Upper lobe of left lung (tissue), 6 donors: ENCODE results near the gene MACROD2. TPM values are rescaled to one million over a fixed set of nuclear protein-coding genes. Genes with fewer than 3 reads are reported as not detected.

ENCODE experiments used
- ATAC-seq, 2 donors: fragments of 200-7000 bp; cut with Tn5 transposase; one replicate each; pipeline ENCODE4 v1.9.1; 2022; ENCODE audit warnings: mild to moderate bottlenecking in 2 of 2, moderate library complexity in 2 of 2; ENCODE audit not compliant: low FRiP score in 2 of 2
- DNase-seq, 2 donors: peaks; one replicate each; pipeline ENCODE4 v3.0.0-alpha.2; 2019 to 2020
- H3K27ac ChIP-seq, 4 donors: fragments of 200-600 bp; sonication (generic); one replicate each; pipeline ENCODE4 v1.5.1; 2016 to 2019
- H3K27me3 ChIP-seq, 4 donors: fragments of 200-600 bp; sonication (generic); one replicate each; pipeline ENCODE4 v1.5.1; 2017 to 2019
- H3K36me3 ChIP-seq, 4 donors: fragments of 200-600 bp; sonication (generic); one replicate each; pipeline ENCODE4 v1.5.1; 2016 to 2019
- H3K4me1 ChIP-seq, 4 donors: fragments of 200-600 bp; sonication (generic); one replicate each; pipeline ENCODE4 v1.5.1; 2018 to 2019
- H3K4me3 ChIP-seq, 4 donors: fragments of 200-600 bp; sonication (generic); one replicate each; pipeline ENCODE4 v1.5.1; 2017 to 2019; ENCODE audit warnings: mild to moderate bottlenecking in 2 of 4, moderate library complexity in 1 of 4
- H3K9me3 ChIP-seq, 4 donors: fragments of 200-600 bp; sonication (generic); one replicate each; pipeline ENCODE4 v1.5.1; 2018 to 2019
- EP300 ChIP-seq, 4 donors: sonication (generic); formaldehyde crosslinking; IDR thresholded peaks; one replicate each; pipeline ENCODE4 v1.5.1; 2017; ENCODE audit warnings: antibody characterized with exemption in 4 of 4, control low read depth in 2 of 4
- POLR2A ChIP-seq, 4 donors: fragments of 450-650 bp; IDR thresholded peaks; one replicate each; pipeline ENCODE4 v1.5.1; 2016 to 2017; ENCODE audit warnings: antibody characterized with exemption in 4 of 4, mild to moderate bottlenecking in 2 of 4
- POLR2AphosphoS5 ChIP-seq, 2 donors: sonication (generic); formaldehyde crosslinking; IDR thresholded peaks; one replicate each; pipeline ENCODE4 v1.5.1; 2017; ENCODE audit warnings: antibody characterized with exemption in 2 of 2
- WGBS, 2 donors: methylation state at CpG; one replicate each; pipeline ENCODE4 v1.1.5; 2017 to 2018; 5-methylcytosine and 5-hydroxymethylcytosine counted together
- total RNA-seq, 6 donors: library from RNA; depleted of rRNA in 4 of 6; stranded (reverse); fragments of >200 nt in 4 of 6; gene quantifications; one replicate each; pipeline versions ENCODE4 v1.1.0 to v1.2.1, GENCODE V29; 2016 to 2021
- TF ChIP-seq, protein P1 (sequence below), 6 experiments: fragments of 450-650 bp in 4 of 6; fragments of 200-600 bp in 2 of 6; sonication (generic) in 2 of 6; IDR thresholded peaks; one replicate each; pipeline ENCODE4 v1.5.1; 2016 to 2019; ENCODE audit warnings: antibody characterized with exemption in 6 of 6
- donor health status: DM: no; HTN: no; CAD: no; lungs with moderate emphysema.
- donor health status: DM: no; HTN: yes; CAD: no; lungs with severe emphysema.

MACROD2 gene
- total RNA-seq, 6 donors from 2014 or later: 20.7 to 84.3 (median 36.3) TPM

GRCh38 chr20:15267935-15268334, 1272.6 kb downstream of the MACROD2 start:
- no peaks in the 10 kb centered on the region for H3K36me3 ChIP-seq
- H3K4me3 ChIP-seq: no peak overlapping the region
- no peak for TF ChIP-seq POLR2A (IDR thresholded peaks at IDR 0.05)
- H3K9me3 ChIP-seq: no peaks in the 10 kb centered on the region
- H3K27me3 ChIP-seq: no peaks in the 10 kb centered on the region
- H3K4me1 ChIP-seq: no peaks in the 10 kb centered on the region
- no peak for ATAC-seq
- no peak for DNase-seq
- no peak overlapping the region for H3K27ac ChIP-seq
- 54% methylated on average over 1 of the region's 1 CpG for WGBS, 2 donors

DNA sequence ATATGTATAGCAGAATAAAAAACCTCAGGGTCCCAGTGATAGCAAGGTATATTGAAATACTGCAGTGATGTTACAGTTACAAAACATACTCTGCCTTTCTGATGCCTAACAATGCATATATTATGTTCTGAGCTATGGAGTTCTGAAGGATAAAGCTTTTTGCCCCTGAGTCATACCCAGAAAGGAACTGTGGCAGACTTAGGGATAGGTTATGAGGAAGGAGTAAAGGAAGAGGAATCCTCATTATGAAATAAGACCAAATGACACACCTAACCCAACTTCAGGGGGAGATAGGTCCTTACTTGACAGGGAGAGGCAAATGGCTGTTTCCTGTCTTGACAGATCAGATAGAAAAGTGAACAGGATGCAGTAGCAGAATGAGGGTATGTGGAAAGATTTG, 1282.7 kb downstream of the MACROD2 start:
- H3K4me3 ChIP-seq: no peak overlapping the region
- ATAC-seq (no peak), DNase-seq (no peak)
- no peaks in the 10 kb centered on the region for H3K27me3 ChIP-seq
- H3K27ac ChIP-seq: no peak overlapping the region
- peaks cover 0 to 7% (median 0%) of the 10 kb centered on the region in 4 donors for H3K9me3 ChIP-seq
- H3K4me1 ChIP-seq: no peaks in the 10 kb centered on the region
- TF ChIP-seq EP300 (IDR thresholded peaks at IDR 0.05) (no peak), POLR2A (IDR thresholded peaks at IDR 0.05) (no peak), POLR2AphosphoS5 (IDR thresholded peaks at IDR 0.05) (no peak)
- TF ChIP-seq, protein P1, sequence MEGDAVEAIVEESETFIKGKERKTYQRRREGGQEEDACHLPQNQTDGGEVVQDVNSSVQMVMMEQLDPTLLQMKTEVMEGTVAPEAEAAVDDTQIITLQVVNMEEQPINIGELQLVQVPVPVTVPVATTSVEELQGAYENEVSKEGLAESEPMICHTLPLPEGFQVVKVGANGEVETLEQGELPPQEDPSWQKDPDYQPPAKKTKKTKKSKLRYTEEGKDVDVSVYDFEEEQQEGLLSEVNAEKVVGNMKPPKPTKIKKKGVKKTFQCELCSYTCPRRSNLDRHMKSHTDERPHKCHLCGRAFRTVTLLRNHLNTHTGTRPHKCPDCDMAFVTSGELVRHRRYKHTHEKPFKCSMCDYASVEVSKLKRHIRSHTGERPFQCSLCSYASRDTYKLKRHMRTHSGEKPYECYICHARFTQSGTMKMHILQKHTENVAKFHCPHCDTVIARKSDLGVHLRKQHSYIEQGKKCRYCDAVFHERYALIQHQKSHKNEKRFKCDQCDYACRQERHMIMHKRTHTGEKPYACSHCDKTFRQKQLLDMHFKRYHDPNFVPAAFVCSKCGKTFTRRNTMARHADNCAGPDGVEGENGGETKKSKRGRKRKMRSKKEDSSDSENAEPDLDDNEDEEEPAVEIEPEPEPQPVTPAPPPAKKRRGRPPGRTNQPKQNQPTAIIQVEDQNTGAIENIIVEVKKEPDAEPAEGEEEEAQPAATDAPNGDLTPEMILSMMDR (IDR thresholded peaks at IDR 0.05): no peak
- H3K36me3 ChIP-seq: no peaks in the 10 kb centered on the region

GRCh38 chr20:15287329-15287728, 1292.0 kb downstream of the MACROD2 start:
- Histone ChIP-seq H3K4me1 (no peaks in the 10 kb centered on the region), H3K36me3 (no peaks in the 10 kb centered on the region), H3K27ac (no peak overlapping the region), H3K4me3 (no peak overlapping the region), H3K27me3 (no peaks in the 10 kb centered on the region), H3K9me3 (no peaks in the 10 kb centered on the region)
- no peak for DNase-seq
- 85 to 90% methylated on average over 5 of the region's 5 CpGs for WGBS, 2 donors
- no peak for ATAC-seq
- TF ChIP-seq POLR2AphosphoS5 (IDR thresholded peaks at IDR 0.05): no peak
- TF ChIP-seq EP300 (IDR thresholded peaks at IDR 0.05): no peak
- TF ChIP-seq, protein P1 (IDR thresholded peaks at IDR 0.05): no peak
- TF ChIP-seq POLR2A (IDR thresholded peaks at IDR 0.05): no peak

GRCh38 chr20:15288106-15288505, 1292.8 kb downstream of the MACROD2 start:
- no peak for DNase-seq
- H3K4me3 ChIP-seq: no peak overlapping the region
- no peaks in the 10 kb centered on the region for H3K9me3 ChIP-seq
- H3K4me1 ChIP-seq: no peaks in the 10 kb centered on the region
- H3K36me3 ChIP-seq: no peaks in the 10 kb centered on the region
- H3K27me3 ChIP-seq: no peaks in the 10 kb centered on the region
- TF ChIP-seq, protein P1 (IDR thresholded peaks at IDR 0.05): no peak
- TF ChIP-seq EP300 (IDR thresholded peaks at IDR 0.05): no peak
- TF ChIP-seq POLR2A (IDR thresholded peaks at IDR 0.05): no peak
- TF ChIP-seq POLR2AphosphoS5 (IDR thresholded peaks at IDR 0.05): no peak
- 79 to 93% methylated on average over 3 of the region's 3 CpGs for WGBS, 2 donors
- ATAC-seq: no peak
- no peak overlapping the region for H3K27ac ChIP-seq

- no peak overlapping the region for H3K4me3 ChIP-seq
- H3K27ac ChIP-seq: no peak overlapping the region
- TF ChIP-seq POLR2AphosphoS5 (IDR thresholded peaks at IDR 0.05): no peak
- no peak for TF ChIP-seq POLR2A (IDR thresholded peaks at IDR 0.05)
- TF ChIP-seq EP300 (IDR thresholded peaks at IDR 0.05): no peak
- TF ChIP-seq, protein P1 (IDR thresholded peaks at IDR 0.05): no peak
- DNase-seq (no peak), ATAC-seq (no peak)
- H3K27me3 ChIP-seq: no peaks in the 10 kb centered on the region
- WGBS, 2 donors: 48 to 49% methylated on average over 4 of the region's 4 CpGs
- no peaks in the 10 kb centered on the region for H3K36me3 ChIP-seq
- no peaks in the 10 kb centered on the region for H3K9me3 ChIP-seq
- no peaks in the 10 kb centered on the region for H3K4me1 ChIP-seq
These were observed 1294.0 kb downstream of the MACROD2 start for GRCh38 chr20:15289337-15289736.
